ENCODE data around the gene RFK.

Gene RFK

DNA sequence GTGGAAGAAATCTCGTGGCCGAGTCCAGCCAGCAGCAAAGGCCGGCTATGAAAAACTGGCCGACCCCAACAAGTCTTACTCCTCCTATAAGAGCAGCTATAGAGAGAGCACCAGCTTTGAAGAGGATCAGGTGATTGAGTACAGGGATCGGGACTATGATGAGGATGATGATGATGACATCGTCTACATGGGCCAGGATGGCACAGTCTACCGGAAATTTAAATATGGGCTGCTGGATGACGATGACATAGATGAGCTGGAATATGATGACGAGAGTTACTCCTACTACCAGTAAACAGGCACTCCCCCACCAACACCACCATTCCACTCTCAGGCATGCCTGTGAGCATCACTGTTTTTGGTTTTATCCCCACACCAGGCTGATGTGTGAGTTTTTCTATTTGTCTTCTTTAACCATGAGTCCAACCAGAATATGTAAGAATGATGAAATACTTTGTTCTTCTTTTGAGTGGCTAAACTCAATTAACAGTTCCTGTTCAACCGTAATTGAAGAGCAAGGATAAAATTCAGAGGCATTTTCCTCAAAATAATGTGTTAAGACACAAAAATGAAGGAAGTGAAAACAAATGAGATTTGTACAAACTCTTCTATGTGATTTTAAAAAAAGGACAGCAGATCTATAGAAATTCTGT lies 35.5 kb downstream of the RFK start:
- no peaks in the 10 kb centered on the region for H3K4me1 ChIP-seq (ENCODE audit: control insufficient read depth, insufficient read depth, low read length)
- H3K9me3 ChIP-seq (ENCODE audit: control insufficient read depth, low read length) = no peaks in the 10 kb centered on the region
- H3K36me3 ChIP-seq (ENCODE audit: control insufficient read depth, insufficient read depth, low read length) = no peaks in the 10 kb centered on the region
- 96 to 97% methylated on average over 10 of the region's 10 CpGs for WGBS, 2 experiments
- no peaks in the 10 kb centered on the region for H3K27me3 ChIP-seq (ENCODE audit: control insufficient read depth, insufficient read depth, low read length, poor library complexity, severe bottlenecking)
- no peak overlapping the region for H3K27ac ChIP-seq (ENCODE audit: insufficient read depth, low read depth, low read length, poor library complexity, severe bottlenecking)
- H3K4me3 ChIP-seq (ENCODE audit: insufficient read depth, low read depth, low read length) = no peak overlapping the region

- Histone ChIP-seq H3K27ac (ENCODE audit: insufficient read depth, low read depth, low read length, poor library complexity, severe bottlenecking) (no peak overlapping the region), H3K4me3 (ENCODE audit: insufficient read depth, low read depth, low read length) (no peak overlapping the region), H3K27me3 (ENCODE audit: control insufficient read depth, insufficient read depth, low read length, poor library complexity, severe bottlenecking) (no peaks in the 10 kb centered on the region), H3K9me3 (ENCODE audit: control insufficient read depth, low read length) (no peaks in the 10 kb centered on the region), H3K4me1 (ENCODE audit: control insufficient read depth, insufficient read depth, low read length) (no peaks in the 10 kb centered on the region), H3K36me3 (ENCODE audit: control insufficient read depth, insufficient read depth, low read length) (no peaks in the 10 kb centered on the region)
- WGBS, 2 experiments = 97 to 100% methylated on average over 1 of the region's 1 CpG
Measured at GRCh38 chr9:76357555-76357954, 36.7 kb downstream of the RFK start.

GRCh38 chr9:76355886-76356285 lies 38.3 kb downstream of the RFK start:
- no peak overlapping the region for H3K27ac ChIP-seq (ENCODE audit: insufficient read depth, low read depth, low read length, poor library complexity, severe bottlenecking)
- 86 to 89% methylated on average over 6 of the region's 6 CpGs for WGBS, 2 experiments
- no peaks in the 10 kb centered on the region for H3K36me3 ChIP-seq (ENCODE audit: control insufficient read depth, insufficient read depth, low read length)
- H3K4me1 ChIP-seq (ENCODE audit: control insufficient read depth, insufficient read depth, low read length) = no peaks in the 10 kb centered on the region
- no peaks in the 10 kb centered on the region for H3K27me3 ChIP-seq (ENCODE audit: control insufficient read depth, insufficient read depth, low read length, poor library complexity, severe bottlenecking)
- no peaks in the 10 kb centered on the region for H3K9me3 ChIP-seq (ENCODE audit: control insufficient read depth, low read length)
- no peak overlapping the region for H3K4me3 ChIP-seq (ENCODE audit: insufficient read depth, low read depth, low read length)

GRCh38 chr9:76354221-76354620 lies 40.0 kb downstream of the RFK start:
- H3K4me3 ChIP-seq (ENCODE audit: insufficient read depth, low read depth, low read length) = no peak overlapping the region
- H3K36me3 ChIP-seq (ENCODE audit: control insufficient read depth, insufficient read depth, low read length) = no peaks in the 10 kb centered on the region
- no peaks in the 10 kb centered on the region for H3K9me3 ChIP-seq (ENCODE audit: control insufficient read depth, low read length)
- WGBS, 2 experiments = 61 to 63% methylated on average over 3 of the region's 3 CpGs
- no peaks in the 10 kb centered on the region for H3K27me3 ChIP-seq (ENCODE audit: control insufficient read depth, insufficient read depth, low read length, poor library complexity, severe bottlenecking)
- no peak overlapping the region for H3K27ac ChIP-seq (ENCODE audit: insufficient read depth, low read depth, low read length, poor library complexity, severe bottlenecking)
- no peaks in the 10 kb centered on the region for H3K4me1 ChIP-seq (ENCODE audit: control insufficient read depth, insufficient read depth, low read length)

- H3K36me3 ChIP-seq (ENCODE audit: control insufficient read depth, insufficient read depth, low read length) = no peaks in the 10 kb centered on the region
- no peaks in the 10 kb centered on the region for H3K4me1 ChIP-seq (ENCODE audit: control insufficient read depth, insufficient read depth, low read length)
- H3K4me3 ChIP-seq (ENCODE audit: insufficient read depth, low read depth, low read length) = no peak overlapping the region
- no peaks in the 10 kb centered on the region for H3K9me3 ChIP-seq (ENCODE audit: control insufficient read depth, low read length)
- 81 to 90% methylated on average over 5 of the region's 5 CpGs for WGBS, 2 experiments
- H3K27me3 ChIP-seq (ENCODE audit: control insufficient read depth, insufficient read depth, low read length, poor library complexity, severe bottlenecking) = no peaks in the 10 kb centered on the region
- H3K27ac ChIP-seq (ENCODE audit: insufficient read depth, low read depth, low read length, poor library complexity, severe bottlenecking) = no peak overlapping the region
Measured at GRCh38 chr9:76353280-76353679, 40.9 kb downstream of the RFK start.

DNA sequence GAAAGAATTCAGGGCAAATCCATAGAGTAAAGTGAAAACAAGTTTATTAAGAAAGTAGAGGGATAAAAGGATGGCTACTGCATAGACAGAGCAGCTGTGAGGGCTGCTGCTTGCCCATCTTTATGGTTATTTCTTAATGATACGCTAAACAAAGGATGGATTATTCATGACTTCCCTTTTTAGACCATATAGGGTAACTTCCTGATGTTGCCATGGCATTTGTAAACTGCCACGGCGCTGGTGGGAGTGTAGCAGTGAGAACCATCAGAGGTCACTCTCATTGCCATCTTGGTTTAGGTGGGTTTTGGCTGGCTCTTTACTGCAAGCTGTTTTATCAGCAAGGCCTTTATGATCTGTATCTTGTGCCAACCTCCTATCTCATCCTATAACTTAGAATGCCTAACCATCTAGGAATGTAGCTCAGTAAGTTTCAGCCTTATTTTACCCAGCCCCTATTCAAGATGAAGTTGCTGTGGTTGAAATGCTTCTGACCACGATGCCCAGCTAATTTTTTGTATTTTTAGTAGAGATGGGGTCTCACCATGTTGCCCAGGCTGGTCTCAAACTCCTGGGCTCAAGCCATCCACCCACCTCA lies 42.1 kb downstream of the RFK start:
- Histone ChIP-seq H3K27ac (ENCODE audit: insufficient read depth, low read depth, low read length, poor library complexity, severe bottlenecking) (no peak overlapping the region), H3K36me3 (ENCODE audit: control insufficient read depth, insufficient read depth, low read length) (no peaks in the 10 kb centered on the region), H3K9me3 (ENCODE audit: control insufficient read depth, low read length) (no peaks in the 10 kb centered on the region), H3K4me1 (ENCODE audit: control insufficient read depth, insufficient read depth, low read length) (no peaks in the 10 kb centered on the region), H3K4me3 (ENCODE audit: insufficient read depth, low read depth, low read length) (no peak overlapping the region), H3K27me3 (ENCODE audit: control insufficient read depth, insufficient read depth, low read length, poor library complexity, severe bottlenecking) (no peaks in the 10 kb centered on the region)
- 86 to 89% methylated on average over 4 of the region's 4 CpGs for WGBS, 2 experiments

DNA sequence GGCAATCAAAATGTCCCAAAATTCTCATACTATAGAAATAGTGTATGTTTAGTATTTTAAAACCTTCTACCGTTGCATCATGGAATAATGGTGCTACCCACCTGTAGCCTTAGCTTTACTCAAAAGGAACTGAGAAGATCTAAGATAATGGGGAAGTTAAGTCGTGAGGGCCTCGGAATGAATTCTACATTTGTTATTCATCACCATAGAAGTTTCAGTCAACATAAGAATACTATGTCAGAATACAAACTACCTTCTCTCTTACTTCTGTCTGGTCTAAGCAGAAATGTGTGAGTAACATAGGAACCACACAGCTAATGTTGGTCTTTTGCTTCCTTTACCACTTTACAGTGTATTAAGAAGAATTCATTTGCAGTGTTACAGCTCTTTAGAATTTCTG lies 43.2 kb downstream of the RFK start:
- Histone ChIP-seq H3K9me3 (ENCODE audit: control insufficient read depth, low read length) (no peaks in the 10 kb centered on the region), H3K27me3 (ENCODE audit: control insufficient read depth, insufficient read depth, low read length, poor library complexity, severe bottlenecking) (no peaks in the 10 kb centered on the region), H3K4me1 (ENCODE audit: control insufficient read depth, insufficient read depth, low read length) (no peaks in the 10 kb centered on the region), H3K27ac (ENCODE audit: insufficient read depth, low read depth, low read length, poor library complexity, severe bottlenecking) (no peak overlapping the region), H3K4me3 (ENCODE audit: insufficient read depth, low read depth, low read length) (no peak overlapping the region), H3K36me3 (ENCODE audit: control insufficient read depth, insufficient read depth, low read length) (no peaks in the 10 kb centered on the region)
- 80 to 94% methylated on average over 1 to 2 of the region's 3 CpGs for WGBS, 2 experiments

DNA sequence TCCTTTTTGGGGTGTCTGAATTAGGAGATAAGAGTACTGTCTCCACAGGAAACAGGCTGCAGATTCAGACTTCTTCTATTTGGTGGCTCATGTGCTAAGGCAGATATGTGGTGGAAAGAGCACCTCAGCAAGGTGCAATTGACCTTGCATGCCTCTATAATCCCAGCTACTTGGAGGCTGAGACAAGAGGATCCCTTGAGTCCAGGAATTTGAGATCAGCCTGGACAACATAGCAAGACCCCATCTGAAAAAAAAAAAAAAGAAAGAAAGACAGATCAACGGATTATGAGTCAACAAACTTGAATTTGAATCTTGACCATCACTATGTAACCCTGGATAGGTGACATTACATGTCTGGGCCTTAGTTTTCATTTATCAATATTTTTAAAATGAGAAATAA lies 44.4 kb downstream of the RFK start:
- Histone ChIP-seq H3K36me3 (ENCODE audit: control insufficient read depth, insufficient read depth, low read length) (no peaks in the 10 kb centered on the region), H3K4me1 (ENCODE audit: control insufficient read depth, insufficient read depth, low read length) (no peaks in the 10 kb centered on the region), H3K27ac (ENCODE audit: insufficient read depth, low read depth, low read length, poor library complexity, severe bottlenecking) (no peak overlapping the region), H3K4me3 (ENCODE audit: insufficient read depth, low read depth, low read length) (no peak overlapping the region), H3K9me3 (ENCODE audit: control insufficient read depth, low read length) (no peaks in the 10 kb centered on the region), H3K27me3 (ENCODE audit: control insufficient read depth, insufficient read depth, low read length, poor library complexity, severe bottlenecking) (no peaks in the 10 kb centered on the region)
- 91% methylated on average over 1 of the region's 1 CpG; no CpG with 5 or more reads in 1 of the 2 experiments for WGBS, 2 experiments

- Histone ChIP-seq H3K27ac (ENCODE audit: insufficient read depth, low read depth, low read length, poor library complexity, severe bottlenecking) (no peak overlapping the region), H3K4me3 (ENCODE audit: insufficient read depth, low read depth, low read length) (no peak overlapping the region), H3K9me3 (ENCODE audit: control insufficient read depth, low read length) (no peaks in the 10 kb centered on the region), H3K36me3 (ENCODE audit: control insufficient read depth, insufficient read depth, low read length) (no peaks in the 10 kb centered on the region), H3K4me1 (ENCODE audit: control insufficient read depth, insufficient read depth, low read length) (no peaks in the 10 kb centered on the region), H3K27me3 (ENCODE audit: control insufficient read depth, insufficient read depth, low read length, poor library complexity, severe bottlenecking) (no peaks in the 10 kb centered on the region)
- 93 to 95% methylated on average over 2 of the region's 2 CpGs for WGBS, 2 experiments
Measured at GRCh38 chr9:76342858-76343257, 51.4 kb downstream of the RFK start.

DNA sequence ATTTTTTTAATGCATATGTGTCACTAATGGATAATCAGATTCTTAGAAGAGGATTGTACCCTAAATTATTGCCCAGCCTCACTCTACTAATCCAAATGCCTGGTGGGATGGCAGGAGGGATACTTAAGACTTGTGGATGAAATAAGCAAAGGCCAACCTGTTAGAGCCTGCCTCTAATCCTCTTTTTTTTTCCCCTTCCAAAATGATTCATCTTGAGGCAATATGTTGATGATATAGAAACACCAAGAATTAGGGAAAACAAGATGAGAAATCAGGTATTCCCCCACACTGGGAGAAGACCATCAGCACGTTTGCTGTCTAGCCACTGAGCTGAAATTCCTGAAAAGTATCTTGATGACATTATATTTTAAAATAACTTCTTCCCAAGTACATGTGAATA lies 52.0 kb downstream of the RFK start:
- Histone ChIP-seq H3K4me3 (ENCODE audit: insufficient read depth, low read depth, low read length) (no peak overlapping the region), H3K9me3 (ENCODE audit: control insufficient read depth, low read length) (no peaks in the 10 kb centered on the region), H3K27me3 (ENCODE audit: control insufficient read depth, insufficient read depth, low read length, poor library complexity, severe bottlenecking) (no peaks in the 10 kb centered on the region), H3K4me1 (ENCODE audit: control insufficient read depth, insufficient read depth, low read length) (no peaks in the 10 kb centered on the region), H3K36me3 (ENCODE audit: control insufficient read depth, insufficient read depth, low read length) (no peaks in the 10 kb centered on the region), H3K27ac (ENCODE audit: insufficient read depth, low read depth, low read length, poor library complexity, severe bottlenecking) (no peak overlapping the region)
- 83 to 90% methylated on average over 1 of the region's 1 CpG for WGBS, 2 experiments

Data from ectodermal cell (in vitro differentiated cells).